ENCODE measurements around the gene ANGPTL8. TPM values are rescaled to one million over a fixed set of nuclear protein-coding genes. Genes with fewer than 3 reads are reported as not detected.

Gene ANGPTL8
- total and polyA plus RNA-seq, 9 of the 15 experiments (the other 6 are each of a cell fraction or from before 2014, with no cell fraction given): not detected

GRCh38 chr19:11269408-11269807, 30.0 kb downstream of the ANGPTL8 start:
- Histone ChIP-seq H3K9ac (ENCODE audit: insufficient read depth in 1 of 2, low read depth in 2 of 2, low read length in 2 of 2) (no peak overlapping the region; a peak in 1 of 4 replicates), H3K9me3 (replicated peaks; ENCODE audit: control insufficient read depth, insufficient read depth, low read depth, low read length) (no peaks in the 10 kb centered on the region), H3K4me2 (ENCODE audit: insufficient read depth, low read length) (no peak overlapping the region), H4K20me1 (replicated peaks; ENCODE audit: control insufficient read depth, insufficient read depth, low read length) (0 out of 2 replicates have a peak, but pooled peaks cover 3% of the 10 kb centered on the region), H3K4me1 (replicated peaks in 1 of 2; ENCODE audit: control insufficient read depth in 2 of 2, insufficient read depth in 2 of 2, low read length in 2 of 2) (peaks cover 9 to 10% of the 10 kb centered on the region in 2 experiments; a peak in 3 of 5 replicates), H3K4me3 (no peak overlapping the region), H3K36me3 (ENCODE audit: control insufficient read depth, insufficient read depth, low read length) (no peaks in the 10 kb centered on the region), H3K79me2 (ENCODE audit: control insufficient read depth, insufficient read depth, low read length) (no peaks in the 10 kb centered on the region), H3K9me1 (ENCODE audit: control insufficient read depth, insufficient read depth, low read length) (no peaks in the 10 kb centered on the region), H3K27ac (ENCODE audit: extremely low read depth, low read depth, low read length) (peak overlapping the region; percentile 46; the same call in 1 of the 3 replicates), H2AFZ (ENCODE audit: low read depth, low read length) (peak overlapping the region; percentile 10; the same call in 1 of the 2 replicates), H3K27me3 (ENCODE audit: control insufficient read depth in 2 of 2, insufficient read depth in 2 of 2, low read length in 2 of 2) (peaks cover 0 to 8% of the 10 kb centered on the region in 2 experiments; a peak in 3 of 5 replicates)
- TF ChIP-seq ZBTB1 (CRISPR knock-in tag; IDR thresholded peaks at IDR 0.05; ENCODE audit: borderline replicate concordance, low read depth) (no peak), MEIS2 (IDR thresholded peaks at IDR 0.05; ENCODE audit: partially characterized antibody) (peak; percentile 96), ZNF589 (CRISPR knock-in tag; IDR thresholded peaks at IDR 0.05; ENCODE audit: low read depth) (0 out of 2 replicates have a peak, but pooled peaks have one; percentile 56), EP400 (IDR thresholded peaks at IDR 0.05) (no peak), EGR1 (conservative IDR thresholded peaks at IDR 0.05) (0 out of 2 replicates have a peak, but pooled peaks have one; percentile 14), CREM (IDR thresholded peaks at IDR 0.05; ENCODE audit: low read depth) (no peak), ILF3 (IDR thresholded peaks at IDR 0.05; ENCODE audit: borderline replicate concordance) (no peak), PKNOX1 (IDR thresholded peaks at IDR 0.05) (peak; percentile 82), MECOM (CRISPR knock-in tag; IDR thresholded peaks at IDR 0.05) (peak; percentile 75; the same call in 1 of the 2 replicates), NEUROD1 (IDR thresholded peaks at IDR 0.05; ENCODE audit: borderline replicate concordance, low read depth, low read length, partially characterized antibody) (no peak)
- TF ChIP-seq, protein P1, sequence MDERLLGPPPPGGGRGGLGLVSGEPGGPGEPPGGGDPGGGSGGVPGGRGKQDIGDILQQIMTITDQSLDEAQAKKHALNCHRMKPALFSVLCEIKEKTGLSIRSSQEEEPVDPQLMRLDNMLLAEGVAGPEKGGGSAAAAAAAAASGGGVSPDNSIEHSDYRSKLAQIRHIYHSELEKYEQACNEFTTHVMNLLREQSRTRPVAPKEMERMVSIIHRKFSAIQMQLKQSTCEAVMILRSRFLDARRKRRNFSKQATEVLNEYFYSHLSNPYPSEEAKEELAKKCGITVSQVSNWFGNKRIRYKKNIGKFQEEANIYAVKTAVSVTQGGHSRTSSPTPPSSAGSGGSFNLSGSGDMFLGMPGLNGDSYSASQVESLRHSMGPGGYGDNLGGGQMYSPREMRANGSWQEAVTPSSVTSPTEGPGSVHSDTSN (CRISPR knock-in tag; IDR thresholded peaks at IDR 0.05; ENCODE audit: low read depth): no peak
- TF ChIP-seq, protein P1 (tag; conservative IDR thresholded peaks at IDR 0.05; ENCODE audit: low read depth): peak; percentile 87
- FAIRE-seq (no peak), ATAC-seq (peak; percentile 38; the same call in 1 of the 3 replicates), DNase-seq (ENCODE audit: extremely low read depth in 1 of 4, low spot score in 3 of 4) (peak in 3 of 4 experiments; percentile 8 to 40 (median 38))
- 21% methylated on average over 4 of the region's 7 CpGs for WGBS (ENCODE audit: insufficient coverage, low coverage, missing lambda C conversion rate)
- intact Hi-C loops (cut with micrococcal nuclease) (no loop called here), in situ Hi-C loops (cut with MboI) (no loop called here)
- CTCF ChIA-PET (ENCODE audit: low intra/inter-chr PET ratio): no interaction called here
- POLR2A ChIA-PET: no interaction called here
- no TSS peak for BruUV-seq (replicated peaks)

All from K562 (cell line).